GM23248 (cell line): ENCODE data around the gene SYT3. TPM values are rescaled to one million over a fixed set of nuclear protein-coding genes. Genes with fewer than 3 reads are reported as not detected.

ENCODE experiments used
- DNase-seq: peaks from one replicate; pipeline ENCODE4 v3.0.0-alpha.2; 2015
- H2AFZ ChIP-seq: fragments of 200-600 bp; sonication (generic); 2 replicates; pipeline ENCODE4 v1.6.1; 2016; ENCODE audit warnings: antibody characterized with exemption
- H3F3A ChIP-seq: fragments of 200-600 bp; sonication (generic); 2 replicates; pipeline ENCODE4 v1.6.1; 2016; ENCODE audit warnings: mild to moderate bottlenecking, antibody characterized with exemption, mixed run types; ENCODE audit not compliant: insufficient read depth
- H3K27ac ChIP-seq: fragments of 200-600 bp; sonication (generic); 2 replicates; pipeline ENCODE4 v1.5.1; 2016; ENCODE audit warnings: mild to moderate bottlenecking
- H3K27me3 ChIP-seq: fragments of 200-600 bp; sonication (generic); replicated peaks from 2 replicates; pipeline ENCODE4 v1.6.1; 2016; ENCODE audit warnings: mild to moderate bottlenecking; ENCODE audit not compliant: insufficient read depth
- H3K36me3 ChIP-seq: fragments of 200-600 bp; sonication (generic); 2 replicates; pipeline ENCODE4 v1.6.1; 2016; ENCODE audit warnings: low read depth, mild to moderate bottlenecking
- H3K4me1 ChIP-seq: fragments of 200-600 bp; sonication (generic); 2 replicates; pipeline ENCODE4 v1.6.1; 2016; ENCODE audit warnings: mild to moderate bottlenecking; ENCODE audit not compliant: insufficient read depth
- H3K4me2 ChIP-seq: fragments of 200-600 bp; sonication (generic); one replicate; pipeline ENCODE4 v1.6.1; 2016; ENCODE audit warnings: mild to moderate bottlenecking; ENCODE audit not compliant: unreplicated experiment
- H3K4me3 ChIP-seq: fragments of 200-600 bp; sonication (generic); 2 replicates; pipeline ENCODE4 v1.5.1; 2016; ENCODE audit warnings: mild to moderate bottlenecking
- H3K79me2 ChIP-seq: fragments of 200-600 bp; sonication (generic); 2 replicates; pipeline ENCODE4 v1.6.1; 2016; ENCODE audit warnings: mild to moderate bottlenecking; ENCODE audit not compliant: insufficient read depth
- H3K9ac ChIP-seq: fragments of 200-600 bp; sonication (generic); 2 replicates; pipeline ENCODE4 v1.6.1; 2016; ENCODE audit warnings: mild to moderate bottlenecking
- H3K9me2 ChIP-seq: fragments of 200-600 bp; sonication (generic); 2 replicates; pipeline ENCODE4 v1.6.1; 2016; ENCODE audit warnings: mixed run types, mild to moderate bottlenecking, moderate library complexity; ENCODE audit not compliant: insufficient read depth
- H3K9me3 ChIP-seq: fragments of 200-600 bp; sonication (generic); one replicate; pipeline ENCODE4 v1.6.1; 2017; ENCODE audit warnings: low read depth
- H4K20me1 ChIP-seq: fragments of 200-600 bp; sonication (generic); 2 replicates; pipeline ENCODE4 v1.6.0; 2016; ENCODE audit not compliant: insufficient read depth
- EZH2 ChIP-seq: fragments of 200-600 bp; sonication (generic); IDR thresholded peaks from 2 replicates; pipeline ENCODE4 v1.6.1; 2018; ENCODE audit warnings: antibody characterized with exemption, mild to moderate bottlenecking; ENCODE audit not compliant: insufficient read depth, poor library complexity, severe bottlenecking
- EZH2phosphoT487 ChIP-seq: fragments of 200-600 bp; sonication (generic); IDR thresholded peaks from 2 replicates; pipeline ENCODE4 v1.6.1; 2018; ENCODE audit warnings: antibody characterized with exemption, moderate library complexity, mild to moderate bottlenecking, low read depth; ENCODE audit not compliant: insufficient read depth
- WGBS, 2 experiments: methylation state at CpG; one replicate each; pipeline ENCODE4 v1.1.6; 2015 to 2017; ENCODE audit warnings: low lambda C conversion rate in 2 of 2, low coverage in 1 of 2; ENCODE audit errors: missing lambda C conversion rate in 2 of 2; 5-methylcytosine and 5-hydroxymethylcytosine counted together
- in situ Hi-C: fragments of 300-500 bp; cut with MboI; formaldehyde crosslinking; loops from 2 replicates; pipeline ENCODE4 v1.15.0; 2020
- polyA plus RNA-seq: library from polyadenylated mRNA; unstranded; fragments of >200 nt; fragmentation: Nextera tagmentation; extraction: Ambion mirVana; gene quantifications from 2 replicates; pipeline ENCODE4 v1.2.1, GENCODE V29; 2016
- total RNA-seq: library from RNA; depleted of rRNA; stranded (reverse); fragments of >200 nt; shearing (Covaris generic); gene quantifications from 2 replicates; pipeline ENCODE4 v1.2.3, GENCODE V29; 2014

Gene SYT3
- total and polyA plus RNA-seq, 2 experiments from 2014 or later: not detected

DNA sequence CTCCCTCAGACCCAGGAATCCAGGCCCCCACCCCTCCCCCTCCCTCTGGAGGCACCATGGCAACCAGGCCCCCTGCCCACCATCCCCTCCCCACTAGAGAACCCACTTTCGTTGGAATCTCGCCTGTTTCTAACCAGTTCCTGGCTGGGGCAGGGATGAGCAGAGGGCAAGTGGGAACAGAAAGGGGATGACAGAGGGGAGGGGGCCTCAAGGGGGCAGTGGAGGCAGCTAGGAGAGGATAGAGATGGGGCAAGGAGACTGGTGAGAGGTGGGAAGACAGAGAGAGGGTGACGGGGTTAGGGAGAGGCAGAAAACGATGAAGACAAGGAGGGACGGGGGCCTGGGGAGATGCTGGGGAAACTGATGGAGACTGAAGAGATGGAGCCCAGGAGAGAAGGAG, 9.0 kb upstream of the SYT3 start:
- no peaks in the 10 kb centered on the region for H3K9me2 ChIP-seq
- H4K20me1 ChIP-seq: no peaks in the 10 kb centered on the region
- 0 to 8% methylated on average over 1 to 5 of the region's 5 CpGs for WGBS, 2 experiments
- no peak overlapping the region for H3K4me3 ChIP-seq
- no peak overlapping the region for H3K9ac ChIP-seq
- in situ Hi-C loops: no loop called here
- no peak overlapping the region for H3K27ac ChIP-seq
- H3K4me2 ChIP-seq: no peak overlapping the region
- H3K79me2 ChIP-seq: no peaks in the 10 kb centered on the region
- DNase-seq: no peak
- no peaks in the 10 kb centered on the region for H3K9me3 ChIP-seq
- H2AFZ ChIP-seq: no peak overlapping the region
- H3K27me3 ChIP-seq: peaks cover 11% of the 10 kb centered on the region
- no peaks in the 10 kb centered on the region for H3F3A ChIP-seq
- no peaks in the 10 kb centered on the region for H3K36me3 ChIP-seq
- no peaks in the 10 kb centered on the region for H3K4me1 ChIP-seq
- TF ChIP-seq EZH2 (no peak), EZH2phosphoT487 (no peak)

DNA sequence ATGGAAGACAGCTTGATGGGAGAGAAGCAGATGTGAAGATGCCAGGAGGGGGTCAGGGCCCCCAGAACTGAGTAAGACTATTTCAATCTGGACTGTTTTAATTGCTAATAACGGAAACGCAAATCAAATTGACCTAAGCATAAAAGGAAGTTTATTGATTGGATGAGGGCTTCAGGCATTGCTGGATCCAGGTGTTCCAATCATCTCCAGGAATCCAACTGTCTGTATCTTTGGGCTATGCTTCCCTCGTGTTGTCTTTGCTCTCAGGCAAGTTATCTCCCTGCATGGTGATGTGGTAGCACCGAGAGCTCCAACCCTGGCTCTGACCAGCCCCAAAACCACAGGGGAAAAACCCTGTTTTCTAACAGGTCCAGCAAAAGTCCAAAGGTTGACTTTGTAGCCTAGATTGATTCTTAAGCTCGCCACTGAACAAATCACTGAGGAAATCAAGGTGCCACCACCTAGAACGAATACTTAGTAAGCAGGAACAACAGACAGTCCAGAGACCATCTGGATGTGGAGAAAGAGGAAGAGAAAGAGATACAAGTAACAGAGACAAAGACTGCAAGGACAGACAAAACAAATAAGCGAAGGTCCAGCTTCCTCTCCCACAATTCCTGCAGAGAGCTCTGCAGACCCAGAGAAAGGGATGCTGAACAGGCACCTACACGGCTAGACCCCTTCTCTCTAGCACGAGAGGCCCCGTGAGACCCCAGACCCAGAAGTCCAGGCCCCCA, 8.4 kb upstream of the SYT3 start:
- DNase-seq: no peak
- no peaks in the 10 kb centered on the region for H3K4me1 ChIP-seq
- H3F3A ChIP-seq: no peaks in the 10 kb centered on the region
- no peak overlapping the region for H3K4me2 ChIP-seq
- H3K36me3 ChIP-seq: no peaks in the 10 kb centered on the region
- H3K79me2 ChIP-seq: no peaks in the 10 kb centered on the region
- no peaks in the 10 kb centered on the region for H4K20me1 ChIP-seq
- WGBS, 2 experiments: 18 to 20% methylated on average over 10 of the region's 10 CpGs
- H3K27ac ChIP-seq: no peak overlapping the region
- TF ChIP-seq EZH2phosphoT487 (no peak), EZH2 (no peak)
- in situ Hi-C loops: no loop called here
- no peak overlapping the region for H3K4me3 ChIP-seq
- H3K9me3 ChIP-seq: no peaks in the 10 kb centered on the region
- H3K9me2 ChIP-seq: no peaks in the 10 kb centered on the region
- H2AFZ ChIP-seq: no peak overlapping the region
- H3K9ac ChIP-seq: no peak overlapping the region
- H3K27me3 ChIP-seq: peaks cover 11% of the 10 kb centered on the region

DNA sequence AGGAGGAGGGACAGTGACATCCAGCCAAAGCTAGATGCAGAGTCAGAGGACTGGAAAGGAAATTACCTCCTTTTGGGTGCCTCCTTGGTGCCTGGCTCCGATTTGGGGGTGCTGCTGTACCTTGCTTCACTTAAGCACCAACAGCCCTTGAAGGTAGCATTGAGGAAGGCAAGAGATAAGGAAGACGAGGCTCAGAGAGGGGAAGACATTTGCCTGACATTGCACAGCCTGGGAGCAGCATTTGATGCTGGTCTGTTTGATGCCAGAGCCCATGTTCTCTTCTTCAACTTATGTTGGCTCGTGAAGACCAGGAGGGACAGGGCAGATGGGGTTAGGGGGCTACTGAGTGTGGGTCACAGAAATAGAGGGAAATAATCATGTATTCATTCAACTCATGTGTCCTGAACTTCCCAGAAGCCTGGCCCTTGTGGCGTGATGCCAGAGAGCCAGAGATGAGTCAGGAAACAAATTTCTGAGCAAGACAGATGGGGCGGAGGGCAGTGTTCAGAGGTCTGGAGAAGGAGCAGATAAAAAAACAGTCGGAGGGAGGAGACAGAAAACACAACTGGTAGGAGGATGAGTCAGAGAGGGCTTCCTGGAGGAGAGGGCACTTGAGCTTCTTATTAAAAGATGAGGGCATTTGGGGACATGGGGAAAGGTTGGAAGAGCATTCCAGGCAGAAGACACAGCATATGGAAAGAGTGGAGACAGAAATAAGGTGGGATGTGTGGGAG, 6.6 kb upstream of the SYT3 start:
- Histone ChIP-seq H3K79me2 (no peaks in the 10 kb centered on the region), H3K4me3 (no peak overlapping the region), H3K9me2 (no peaks in the 10 kb centered on the region), H2AFZ (no peak overlapping the region), H4K20me1 (no peaks in the 10 kb centered on the region), H3K27ac (no peak overlapping the region), H3K4me1 (no peaks in the 10 kb centered on the region), H3K9me3 (no peaks in the 10 kb centered on the region), H3K4me2 (no peak overlapping the region), H3F3A (no peaks in the 10 kb centered on the region), H3K27me3 (peaks cover 4% of the 10 kb centered on the region), H3K36me3 (no peaks in the 10 kb centered on the region), H3K9ac (no peak overlapping the region)
- TF ChIP-seq EZH2: no peak
- TF ChIP-seq EZH2phosphoT487: no peak
- in situ Hi-C loops: no loop called here
- 15 to 18% methylated on average over 6 of the region's 6 CpGs for WGBS, 2 experiments
- DNase-seq: peak; percentile 72

DNA sequence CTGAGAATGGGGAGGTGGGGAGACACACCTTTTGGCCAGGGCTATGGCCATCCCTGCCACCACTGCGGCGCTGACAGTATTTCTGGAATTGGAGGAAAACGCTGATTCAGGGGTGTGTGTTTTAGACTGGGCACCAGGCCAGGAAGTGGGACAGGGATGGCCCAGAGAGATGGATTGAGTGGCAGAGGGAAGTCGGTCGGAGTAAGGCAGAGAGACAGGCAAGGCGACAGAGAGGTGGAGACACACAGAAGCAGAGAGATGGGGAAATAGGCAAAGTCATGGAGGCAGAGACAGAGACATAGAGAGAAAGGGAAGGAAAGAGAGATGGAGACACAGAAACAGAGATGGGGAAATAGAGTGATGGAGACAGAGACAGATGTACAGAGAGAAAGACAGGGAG, 5.4 kb upstream of the SYT3 start:
- in situ Hi-C loops: no loop called here
- no peaks in the 10 kb centered on the region for H3K9me2 ChIP-seq
- WGBS, 2 experiments: 41 to 42% methylated on average over 6 of the region's 6 CpGs
- no peaks in the 10 kb centered on the region for H3F3A ChIP-seq
- H3K9ac ChIP-seq: no peak overlapping the region
- H3K4me1 ChIP-seq: no peaks in the 10 kb centered on the region
- H3K4me3 ChIP-seq: no peak overlapping the region
- H3K27ac ChIP-seq: no peak overlapping the region
- no peaks in the 10 kb centered on the region for H4K20me1 ChIP-seq
- no peaks in the 10 kb centered on the region for H3K79me2 ChIP-seq
- no peak overlapping the region for H3K4me2 ChIP-seq
- DNase-seq: no peak
- no peaks in the 10 kb centered on the region for H3K9me3 ChIP-seq
- no peaks in the 10 kb centered on the region for H3K36me3 ChIP-seq
- TF ChIP-seq EZH2: no peak
- TF ChIP-seq EZH2phosphoT487: no peak
- no peak overlapping the region for H2AFZ ChIP-seq
- peaks cover 8% of the 10 kb centered on the region for H3K27me3 ChIP-seq
